Nephron progenitor cell (in vitro differentiated cells): ENCODE results near the gene TMPRSS4.

Experiments
- DNase-seq: peaks from one replicate; pipeline ENCODE4 v3.0.0; 2021
- H3K27ac Mint-ChIP-seq: 2 replicates; pipeline ENCODE4 v1.8.0; 2021; ENCODE audit warnings: mild to moderate bottlenecking, moderate library complexity, mixed read lengths
- H3K27me3 Mint-ChIP-seq: 2 replicates; pipeline ENCODE4 v1.8.0; 2021; ENCODE audit warnings: mild to moderate bottlenecking, low read depth, mixed read lengths; ENCODE audit not compliant: poor library complexity
- H3K36me3 Mint-ChIP-seq: 2 replicates; pipeline ENCODE4 v1.8.0; 2021; ENCODE audit warnings: low read depth, mixed read lengths
- H3K4me1 Mint-ChIP-seq: 2 replicates; pipeline ENCODE4 v1.8.0; 2021; ENCODE audit warnings: mixed read lengths
- H3K4me3 Mint-ChIP-seq: 2 replicates; pipeline ENCODE4 v1.8.0; 2021; ENCODE audit warnings: mild to moderate bottlenecking, moderate library complexity, mixed read lengths
- H3K9me3 Mint-ChIP-seq: 2 replicates; pipeline ENCODE4 v1.8.0; 2021; ENCODE audit warnings: mild to moderate bottlenecking, moderate library complexity, mixed read lengths
- CTCF ChIP-seq: fragments of 200-600 bp; sonication (generic); IDR thresholded peaks from 2 replicates; pipeline ENCODE4 v1.5.0; 2021; ENCODE audit warnings: antibody characterized with exemption

Gene TMPRSS4

GRCh38 chr11:118081241-118081958, 4.5 kb downstream of the TMPRSS4 start:
- H3K27ac Mint-ChIP-seq, result peak overlapping the region; percentile 54
- no peak overlapping the region for H3K4me3 Mint-ChIP-seq
- peaks cover 8% of the 10 kb centered on the region for H3K27me3 Mint-ChIP-seq
- no peaks in the 10 kb centered on the region for H3K36me3 Mint-ChIP-seq
- peaks cover 4% of the 10 kb centered on the region for H3K9me3 Mint-ChIP-seq
- no peak for TF ChIP-seq CTCF
- no peak for DNase-seq
- H3K4me1 Mint-ChIP-seq, result peaks cover 83% of the 10 kb centered on the region

GRCh38 chr11:118082880-118083552, 6.1 kb downstream of the TMPRSS4 start:
- Mint-ChIP-seq H3K36me3 (no peaks in the 10 kb centered on the region), H3K4me3 (peak overlapping the region; percentile 55), H3K4me1 (peaks cover 70% of the 10 kb centered on the region), H3K27ac (peak overlapping the region; percentile 91), H3K27me3 (peaks cover 13% of the 10 kb centered on the region), H3K9me3 (peaks cover 16% of the 10 kb centered on the region)
- no peak for TF ChIP-seq CTCF
- DNase-seq, result no peak

GRCh38 chr11:118084247-118084646, 7.4 kb downstream of the TMPRSS4 start:
- no peak for TF ChIP-seq CTCF
- Mint-ChIP-seq H3K4me3 (no peak overlapping the region), H3K36me3 (no peaks in the 10 kb centered on the region), H3K9me3 (peaks cover 21% of the 10 kb centered on the region), H3K27ac (peak overlapping the region; percentile 66), H3K27me3 (peaks cover 13% of the 10 kb centered on the region), H3K4me1 (peaks cover 65% of the 10 kb centered on the region)
- DNase-seq, result no peak

- no peak overlapping the region for H3K27ac Mint-ChIP-seq
- no peak for DNase-seq
- H3K27me3 Mint-ChIP-seq, result peaks cover 13% of the 10 kb centered on the region
- TF ChIP-seq CTCF, result no peak
- H3K4me1 Mint-ChIP-seq, result peaks cover 61% of the 10 kb centered on the region
- H3K36me3 Mint-ChIP-seq, result no peaks in the 10 kb centered on the region
- H3K4me3 Mint-ChIP-seq, result no peak overlapping the region
- peaks cover 21% of the 10 kb centered on the region for H3K9me3 Mint-ChIP-seq
Measured at GRCh38 chr11:118084656-118085055, 7.8 kb downstream of the TMPRSS4 start.

GRCh38 chr11:118086913-118087768, 10.3 kb downstream of the TMPRSS4 start, which contains the start of gene SMIM35:
SMIM35 (minus strand) TSS chr11:118086963; CDS start chr11:118086757, 206 bp downstream.
- Mint-ChIP-seq H3K4me3 (no peak within 1 kb of the TSS), H3K27me3 (peaks cover 13% of the 10 kb centered on the region), H3K4me1 (peaks cover 54% of the 10 kb centered on the region), H3K9me3 (peaks cover 21% of the 10 kb centered on the region), H3K36me3 (no peaks in the 10 kb centered on the region), H3K27ac (no peak within 1 kb of the TSS)
- no peak for DNase-seq
- TF ChIP-seq CTCF, result no peak
